HG03432 (cell line): ENCODE results near the gene OTOP1.
"Not testable (repeated sequence)": the region's sequence is repeated elsewhere in the genome, so short reads cannot be mapped to it uniquely, and the experiment has no call there.

ENCODE experiments used
- ATAC-seq: cut with Tn5 transposase; IDR thresholded peaks from one replicate; pipeline ENCODE4 v1.9.1; 2021; ENCODE audit warnings: mild to moderate bottlenecking, moderate library complexity; ENCODE audit not compliant: unreplicated experiment

Gene OTOP1

GRCh38 chr4:4165701-4166392 is 60.9 kb downstream of the OTOP1 start:
- not testable (repeated sequence) for ATAC-seq

DNA sequence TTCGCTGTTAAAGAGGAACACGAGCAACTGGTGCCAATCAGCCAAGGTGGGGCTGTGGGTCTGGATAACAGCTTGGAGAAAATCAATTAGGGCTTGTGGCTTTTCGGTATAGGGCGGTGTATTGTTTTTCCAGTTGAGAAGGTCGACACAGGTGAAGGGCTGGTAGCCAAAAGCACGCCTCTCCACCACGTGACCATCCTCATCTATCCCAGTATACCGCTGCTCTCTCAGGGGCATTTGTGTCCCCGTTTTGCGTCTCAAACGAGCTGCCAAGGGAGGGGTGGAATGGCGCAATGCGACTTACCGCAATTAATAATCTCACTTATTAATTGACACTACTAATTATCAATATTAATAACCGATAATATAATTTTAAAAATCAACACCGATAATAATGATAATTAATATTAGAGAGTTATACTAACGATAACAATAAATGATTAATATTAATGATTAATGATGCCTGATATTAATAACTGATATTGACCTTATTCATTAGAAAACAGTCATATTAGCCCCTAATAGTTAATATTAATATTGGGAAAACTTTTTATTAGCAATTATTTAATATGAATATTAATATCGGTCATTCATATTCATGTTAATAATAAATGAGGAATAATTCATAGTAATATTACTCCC is 62.1 kb downstream of the OTOP1 start:
- ATAC-seq: not testable (repeated sequence)

- not testable (repeated sequence) for ATAC-seq
Observed at GRCh38 chr4:4162186-4162585, 64.5 kb downstream of the OTOP1 start.

DNA sequence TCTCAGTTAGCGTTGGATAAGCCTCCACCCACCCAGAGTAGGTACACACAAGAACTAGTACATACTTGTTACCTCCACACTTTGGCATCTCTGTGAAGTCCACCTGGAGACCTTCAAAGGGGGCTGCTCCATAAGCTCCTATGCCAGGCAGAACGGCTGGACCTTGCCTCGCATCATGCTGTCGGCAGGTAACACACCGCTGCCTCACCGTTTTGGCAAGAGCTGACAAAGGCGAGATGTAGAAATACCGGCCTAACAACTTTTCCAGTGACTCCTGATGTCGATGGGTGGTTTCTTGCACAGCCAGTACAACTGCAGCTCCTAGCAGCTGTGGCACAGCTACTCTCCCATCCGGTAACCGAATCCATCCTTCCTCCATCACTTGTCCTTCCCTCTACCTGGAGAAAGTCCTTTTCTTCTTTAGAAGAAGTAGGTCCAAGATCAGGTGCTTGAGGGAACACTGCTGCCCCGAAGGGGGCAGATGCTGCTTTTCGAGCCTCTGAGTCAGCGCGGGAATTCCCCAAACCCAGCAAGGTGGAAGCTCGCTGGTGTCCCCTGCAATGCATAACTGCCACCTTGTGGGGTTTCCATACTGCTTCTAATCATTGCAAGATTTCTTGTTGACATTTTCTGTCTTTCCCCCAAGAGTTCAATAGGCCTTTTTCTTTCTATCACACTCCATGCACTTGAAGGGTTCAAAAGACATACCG is 65.6 kb downstream of the OTOP1 start:
- ATAC-seq: not testable (repeated sequence)

GRCh38 chr4:4145622-4146021 is 81.1 kb downstream of the OTOP1 start:
- not testable (repeated sequence) for ATAC-seq

DNA sequence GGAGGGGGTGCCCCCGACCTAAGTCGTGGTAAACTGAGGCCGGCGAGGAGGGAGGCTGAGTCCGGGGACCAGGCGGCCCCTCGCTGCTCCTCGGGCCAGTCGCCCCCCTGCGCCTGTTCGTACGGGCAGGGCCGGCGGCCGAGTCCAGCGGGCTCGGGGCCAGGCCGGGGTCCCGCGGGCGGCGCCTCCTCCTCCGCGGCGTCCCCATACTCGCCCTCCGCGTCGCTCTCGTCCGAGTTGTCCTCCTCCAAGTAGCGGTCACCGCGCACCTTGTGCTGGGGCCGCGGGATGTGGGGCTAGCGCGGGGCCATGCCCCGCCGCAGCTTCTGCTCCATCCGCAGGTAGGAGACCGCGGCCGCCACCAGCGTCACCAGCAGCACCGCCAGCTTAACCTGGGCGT is 83.4 kb downstream of the OTOP1 start:
- ATAC-seq: not testable (repeated sequence)

DNA sequence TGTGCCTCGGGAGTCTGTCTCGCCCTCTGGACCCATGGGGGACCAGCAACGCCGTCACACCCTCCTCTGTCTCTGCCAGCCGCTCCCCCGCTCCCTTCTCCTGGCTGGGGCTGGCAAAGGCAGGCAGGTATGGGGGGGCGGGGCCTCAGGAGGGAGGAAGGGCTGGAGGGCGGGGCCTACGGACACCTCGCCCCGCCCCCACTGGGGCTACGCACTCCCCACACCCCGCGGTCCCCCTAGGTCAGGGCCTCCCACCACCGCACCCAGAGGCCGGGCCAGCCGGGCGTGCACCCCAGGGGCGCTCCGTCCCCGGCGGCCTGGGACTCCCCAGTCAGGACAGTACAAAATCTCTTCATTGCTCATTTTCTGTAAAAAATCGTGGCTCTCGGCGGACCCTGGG is 84.0 kb downstream of the OTOP1 start:
- ATAC-seq: not testable (repeated sequence)

GRCh38 chr4:4141186-4141585 is 85.5 kb downstream of the OTOP1 start:
- not testable (repeated sequence) for ATAC-seq
